ENCODE results near the gene TSC2. TPM values are rescaled to one million over a fixed set of nuclear protein-coding genes. Genes with fewer than 3 reads are reported as not detected.

The TSC2 gene
- total RNA-seq, result 73.3 TPM
- long read RNA-seq, full-length matches to known transcripts, result 11 of 61 reads
- long read RNA-seq, partial matches to known transcripts, result 36 of 61 reads
- long read RNA-seq, other reads (novel, unspliced or antisense), result 14 of 61 reads

DNA sequence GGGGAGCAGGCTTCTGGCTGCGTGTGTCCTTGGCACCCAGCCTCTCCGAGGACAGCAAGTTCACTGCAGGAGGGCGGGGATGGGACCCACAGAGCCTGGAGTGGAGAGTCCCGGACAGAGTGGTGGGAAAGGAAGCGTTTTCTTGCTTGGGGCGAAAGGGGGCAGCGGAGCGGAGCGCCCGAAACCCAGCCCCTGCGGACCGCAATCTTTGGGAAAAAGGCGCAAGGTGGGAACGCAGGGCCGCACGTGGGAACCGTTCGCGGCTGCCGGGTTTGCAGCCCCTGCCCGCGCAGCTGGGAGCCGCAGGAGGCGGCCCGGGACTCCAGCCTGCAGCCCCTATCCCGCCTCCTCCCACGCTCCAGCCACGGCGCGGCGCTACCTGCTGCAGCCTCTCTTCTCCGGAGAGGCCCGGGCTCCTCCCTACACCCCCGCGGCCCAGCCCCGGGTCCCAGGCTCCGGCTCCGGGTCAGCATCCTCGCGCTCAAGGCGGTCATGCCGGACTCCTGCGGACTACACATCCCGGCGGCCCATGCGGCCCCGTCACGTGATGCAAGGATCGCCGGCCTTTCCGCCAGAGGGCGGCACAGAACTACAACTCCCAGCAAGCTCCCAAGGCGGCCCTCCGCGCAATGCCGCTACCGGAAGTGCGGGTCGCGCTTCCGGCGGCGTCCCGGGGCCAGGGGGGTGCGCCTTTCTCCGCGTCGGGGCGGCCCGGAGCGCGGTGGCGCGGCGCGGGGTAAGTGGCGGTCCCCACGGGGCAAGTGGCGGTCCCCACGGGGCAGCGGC is at the start of gene TSC2, which contains the start of gene NTHL1:
Gene TSC2 (plus strand): TSS at position 656 of the 786 bp plus-strand sequence. CDS start 631 bp downstream, outside the sequence.
Gene NTHL1 (minus strand): TSS at position 505 of the 786 bp plus-strand sequence. CDS start 11 bp downstream, at position 494.
- intact Hi-C loops (cut with DNase I), result loop anchor here (5.0 kb wide), 1 partner anchor 35 kb away; no protein-coding TSS in a partner anchor
- DNase-seq (ENCODE audit: low spot score), result peak; percentile 98

- no peak for DNase-seq (ENCODE audit: low spot score)
- intact Hi-C loops (cut with DNase I), result no loop called here
These were observed 49.4 kb upstream of the TSC2 start for GRCh38 chr16:1998360-1998835.

GRCh38 chr16:1998852-1999801 is 48.7 kb upstream of the TSC2 start:
- no peak for DNase-seq (ENCODE audit: low spot score)
- intact Hi-C loops (cut with DNase I), result no loop called here

DNA sequence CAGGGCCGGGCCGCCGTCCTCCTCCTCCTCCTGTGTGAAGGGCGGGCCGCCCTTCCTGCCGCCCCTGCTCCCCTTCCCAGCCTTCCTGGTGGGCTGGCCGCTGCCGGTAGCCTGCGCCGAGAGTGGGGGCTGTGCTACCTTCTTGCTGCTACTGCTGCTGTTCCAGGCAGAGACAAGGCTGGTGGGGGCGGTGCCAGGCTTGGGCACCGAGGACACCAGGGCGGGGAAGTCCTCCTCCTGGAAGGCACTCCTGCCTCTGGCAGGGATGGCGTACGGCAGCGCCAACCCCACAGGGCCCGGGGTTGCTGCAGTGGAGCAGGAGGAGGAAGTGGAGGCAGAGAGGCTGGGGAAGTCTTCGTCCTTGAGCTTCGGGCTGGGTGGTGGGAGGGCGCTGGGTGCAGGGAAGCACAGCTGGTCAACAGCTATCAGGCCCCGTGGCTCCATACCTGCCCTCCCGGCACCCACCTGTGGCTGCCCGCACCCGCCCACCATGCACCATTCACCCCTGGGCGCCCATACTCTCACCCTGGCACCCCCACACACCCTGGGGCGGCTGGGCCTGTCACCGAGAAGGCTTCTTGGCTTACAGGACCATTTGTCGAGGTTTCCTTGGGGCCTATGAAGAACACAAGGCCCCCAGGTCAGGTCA is 47.8 kb upstream of the TSC2 start:
- intact Hi-C loops (cut with DNase I), result no loop called here
- no peak for DNase-seq (ENCODE audit: low spot score)

GRCh38 chr16:2001035-2001434 is 46.8 kb upstream of the TSC2 start:
- intact Hi-C loops (cut with DNase I), result no loop called here
- DNase-seq (ENCODE audit: low spot score), result no peak

GRCh38 chr16:2001456-2002355 is 46.1 kb upstream of the TSC2 start:
- intact Hi-C loops (cut with DNase I), result no loop called here
- DNase-seq (ENCODE audit: low spot score), result no peak

- no peak for DNase-seq (ENCODE audit: low spot score)
- intact Hi-C loops (cut with DNase I), result no loop called here
These were observed 45.2 kb upstream of the TSC2 start for GRCh38 chr16:2002406-2003230.

GRCh38 chr16:2003231-2003826 is 44.5 kb upstream of the TSC2 start:
- no peak for DNase-seq (ENCODE audit: low spot score)
- intact Hi-C loops (cut with DNase I), result no loop called here

GRCh38 chr16:2003827-2004641 is 43.8 kb upstream of the TSC2 start:
- intact Hi-C loops (cut with DNase I), result no loop called here
- DNase-seq (ENCODE audit: low spot score), result peak; percentile 95

DNA sequence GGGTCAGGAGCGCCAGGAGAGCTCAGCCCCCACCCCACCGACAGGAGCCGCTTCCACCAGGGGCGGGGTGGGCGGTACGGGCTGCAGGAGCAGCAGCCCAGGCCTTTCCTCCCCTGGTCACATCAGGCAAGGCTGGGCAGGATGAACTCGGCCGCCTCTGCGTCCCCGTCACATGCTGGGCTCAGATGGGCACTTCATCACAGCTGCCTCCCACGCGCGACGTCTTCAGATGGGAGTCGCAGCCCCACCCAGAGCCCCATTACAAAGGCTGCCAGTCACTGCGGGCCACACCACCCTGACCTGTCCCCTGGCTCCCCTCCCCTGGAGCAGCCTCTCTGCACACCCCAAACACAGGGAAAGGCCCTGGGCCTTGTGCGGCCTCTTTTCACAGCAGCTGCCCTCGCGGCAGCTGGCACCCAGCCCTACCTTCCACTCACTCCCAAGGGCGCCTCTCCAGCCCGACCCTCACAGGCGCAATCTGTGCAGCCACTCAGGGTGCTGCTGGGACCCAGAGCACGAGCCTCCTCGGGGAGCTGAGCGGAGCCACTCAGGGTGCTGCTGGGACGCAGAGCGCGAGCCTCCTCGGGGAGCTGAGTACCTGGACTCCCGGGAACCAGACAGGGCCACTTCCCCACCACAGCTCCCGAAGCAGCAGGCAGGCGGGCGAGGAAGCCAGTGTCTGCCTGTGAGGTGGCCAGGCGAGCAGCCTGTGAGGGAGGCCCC is 42.8 kb upstream of the TSC2 start:
- DNase-seq (ENCODE audit: low spot score), result no peak

GRCh38 chr16:2005646-2006045 is 42.1 kb upstream of the TSC2 start:
- no peak for DNase-seq (ENCODE audit: low spot score)
- intact Hi-C loops (cut with DNase I), result no loop called here

More for the DNA sequence above, 42.8 kb upstream of the TSC2 start:
- intact Hi-C loops (cut with DNase I), result no loop called here

GRCh38 chr16:2006317-2006716 is 41.5 kb upstream of the TSC2 start:
- no peak for DNase-seq (ENCODE audit: low spot score)
- intact Hi-C loops (cut with DNase I), result no loop called here

DNA sequence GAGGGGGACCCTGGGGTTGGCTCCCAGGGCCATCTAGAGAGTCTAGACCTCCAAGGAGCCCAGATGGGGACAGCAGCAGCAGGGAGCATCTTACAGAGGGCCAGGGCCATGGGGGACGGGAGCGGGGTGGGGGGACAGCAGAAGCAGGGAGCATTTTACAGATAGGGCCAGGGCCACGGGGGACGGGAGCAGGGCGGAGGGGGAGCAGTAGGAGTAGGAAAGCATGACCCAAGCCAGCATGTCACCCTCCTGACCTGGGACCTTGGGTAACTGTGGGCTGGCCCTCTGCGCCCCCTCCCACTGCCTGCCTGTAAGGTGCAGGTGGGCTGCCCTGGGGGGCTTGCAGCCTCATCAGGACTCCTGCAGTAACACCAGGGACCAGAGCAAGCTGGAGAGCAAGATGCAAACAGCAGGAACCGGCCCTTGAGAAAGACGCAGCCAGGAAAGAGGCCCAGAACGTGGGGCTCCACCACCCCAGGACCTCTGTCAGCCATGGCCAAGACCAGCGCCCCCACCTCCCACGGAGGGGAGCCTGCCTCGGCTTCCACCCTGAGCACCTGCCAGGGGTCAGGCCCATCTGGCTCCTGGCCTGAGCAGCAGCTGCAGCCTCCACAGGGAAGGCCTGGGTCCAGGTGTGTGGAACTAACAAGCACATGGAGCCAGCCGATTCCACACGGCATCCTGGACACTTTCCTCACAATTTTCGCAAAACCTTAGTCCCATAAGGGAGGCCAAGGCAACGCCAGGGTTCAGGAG is 40.5 kb upstream of the TSC2 start:
- no peak for DNase-seq (ENCODE audit: low spot score)
- intact Hi-C loops (cut with DNase I), result no loop called here

GRCh38 chr16:2008009-2008526 is 39.7 kb upstream of the TSC2 start:
- no peak for DNase-seq (ENCODE audit: low spot score)
- intact Hi-C loops (cut with DNase I), result no loop called here

- intact Hi-C loops (cut with DNase I), result no loop called here
- DNase-seq (ENCODE audit: low spot score), result no peak
These were observed 39.1 kb upstream of the TSC2 start for GRCh38 chr16:2008631-2009163.
